ENCODE measurements around the gene DOK4. TPM values are rescaled to one million over a fixed set of nuclear protein-coding genes. Genes with fewer than 3 reads are reported as not detected.

DOK4 gene
- total RNA-seq, 1 donor from 2014 or later: 71.7 TPM

- no peak for FAIRE-seq
Observed at GRCh38 chr16:57522960-57523359, 36.7 kb upstream of the DOK4 start.

GRCh38 chr16:57519796-57520360, 33.6 kb upstream of the DOK4 start:
- DNase-seq (ENCODE audit: low spot score in 2 of 2): peak; percentile 84 to 93
- FAIRE-seq: no peak

More at GRCh38 chr16:57522960-57523359, 36.7 kb upstream of the DOK4 start:
- DNase-seq (ENCODE audit: low spot score in 2 of 2): no peak

- FAIRE-seq (no peak), DNase-seq (ENCODE audit: low spot score in 2 of 2) (no peak)
Observed at GRCh38 chr16:57518922-57519321, 32.6 kb upstream of the DOK4 start.

GRCh38 chr16:57518520-57518919, 32.2 kb upstream of the DOK4 start:
- FAIRE-seq (no peak), DNase-seq (ENCODE audit: low spot score in 2 of 2) (no peak)

- FAIRE-seq (no peak), DNase-seq (ENCODE audit: low spot score in 2 of 2) (no peak)
Observed at GRCh38 chr16:57517397-57518367, 31.4 kb upstream of the DOK4 start.

GRCh38 chr16:57516773-57517172, 30.5 kb upstream of the DOK4 start:
- DNase-seq (ENCODE audit: low spot score in 2 of 2) (no peak), FAIRE-seq (no peak)

GRCh38 chr16:57516176-57516725, 30.0 kb upstream of the DOK4 start:
- DNase-seq (ENCODE audit: low spot score in 2 of 2): no peak
- no peak for FAIRE-seq

- no peak for FAIRE-seq
Observed at GRCh38 chr16:57514791-57515600, 28.7 kb upstream of the DOK4 start.

GRCh38 chr16:57514371-57514770, 28.1 kb upstream of the DOK4 start:
- DNase-seq (ENCODE audit: low spot score in 2 of 2): no peak
- FAIRE-seq: no peak

More at GRCh38 chr16:57514791-57515600, 28.7 kb upstream of the DOK4 start:
- no peak for DNase-seq (ENCODE audit: low spot score in 2 of 2)

GRCh38 chr16:57513371-57514102, 27.2 kb upstream of the DOK4 start:
- no peak for FAIRE-seq
- no peak for DNase-seq (ENCODE audit: low spot score in 2 of 2)

- no peak for DNase-seq (ENCODE audit: low spot score in 2 of 2)
- no peak for FAIRE-seq
Observed at GRCh38 chr16:57512296-57513001, 26.2 kb upstream of the DOK4 start.

- FAIRE-seq (no peak), DNase-seq (ENCODE audit: low spot score in 2 of 2) (no peak)
Observed at GRCh38 chr16:57510016-57510871, 24.0 kb upstream of the DOK4 start.

- no peak for DNase-seq (ENCODE audit: low spot score in 2 of 2)
- FAIRE-seq: no peak
Observed at GRCh38 chr16:57509231-57509923, 23.1 kb upstream of the DOK4 start.

GRCh38 chr16:57508035-57508425, 21.7 kb upstream of the DOK4 start:
- DNase-seq (ENCODE audit: low spot score in 2 of 2) (no peak), FAIRE-seq (no peak)

- DNase-seq (ENCODE audit: low spot score in 2 of 2) (no peak), FAIRE-seq (no peak)
Observed at GRCh38 chr16:57507136-57508034, 21.1 kb upstream of the DOK4 start.

GRCh38 chr16:57505169-57505568, 18.9 kb upstream of the DOK4 start:
- no peak for DNase-seq (ENCODE audit: low spot score in 2 of 2)
- FAIRE-seq: no peak

GRCh38 chr16:57504491-57504890, 18.2 kb upstream of the DOK4 start:
- FAIRE-seq (no peak), DNase-seq (ENCODE audit: low spot score in 2 of 2) (no peak)
